NCI-H1694 treated with DMSO at 0.1 percent for 48 hours (cell line): ENCODE measurements around the gene TBC1D3B.
"Not testable (repeated sequence)": the region's sequence is repeated elsewhere in the genome, so short reads cannot be mapped to it uniquely, and the experiment has no call there.

Experiments
- DNase-seq: peaks from one replicate; lab custom pipeline; 2025; lab: John Stamatoyannopoulos, UW

Gene TBC1D3B

DNA sequence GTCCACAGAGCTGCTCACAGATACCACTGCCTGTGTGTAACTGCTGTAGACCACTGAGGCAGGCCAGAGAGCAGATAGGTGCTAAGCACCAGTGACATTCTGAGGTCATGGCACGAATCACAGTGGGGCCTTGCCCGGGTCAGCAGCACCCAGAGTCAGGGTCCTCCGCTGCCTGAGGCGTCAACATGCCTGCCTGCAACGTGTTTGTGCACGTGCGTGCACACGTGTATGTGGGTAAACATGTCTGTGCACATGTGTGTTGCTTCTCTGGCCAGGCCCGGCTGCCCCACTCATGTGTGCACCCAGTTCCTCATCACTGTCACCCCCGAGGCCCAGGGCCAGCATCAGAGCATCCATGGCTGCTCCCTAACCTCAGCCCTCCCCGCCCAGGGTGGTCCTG, at the start of gene TBC1D3B:
TSS of gene TBC1D3B (minus strand) at position 101 of the 400 bp plus-strand sequence. CDS start 1,586 bp downstream, outside the sequence.
- DNase-seq = not testable (repeated sequence)

DNA sequence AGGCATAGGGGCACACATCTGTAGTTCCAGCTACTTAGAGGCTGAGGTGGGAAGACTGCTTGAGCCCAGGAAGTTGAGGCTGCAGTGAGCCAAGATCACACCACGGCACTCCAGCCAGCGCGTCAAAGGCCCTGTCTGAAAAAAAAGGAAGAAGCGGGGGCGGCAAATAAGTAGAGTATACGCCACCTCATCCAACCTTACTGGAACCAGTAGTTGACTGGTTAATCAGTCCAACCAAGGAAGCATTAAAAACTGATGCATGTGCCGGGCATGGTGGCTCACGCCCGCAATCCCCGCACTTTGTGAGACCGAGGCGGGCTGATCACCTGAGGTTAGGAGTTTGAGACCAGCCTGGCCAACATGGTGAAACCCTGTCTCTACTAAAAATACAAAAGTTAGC, 46.5 kb upstream of the TBC1D3B start:
- not testable (repeated sequence) for DNase-seq

- not testable (repeated sequence) for DNase-seq
These were observed 45.2 kb upstream of the TBC1D3B start for GRCh38 chr17:36221581-36222100.

DNA sequence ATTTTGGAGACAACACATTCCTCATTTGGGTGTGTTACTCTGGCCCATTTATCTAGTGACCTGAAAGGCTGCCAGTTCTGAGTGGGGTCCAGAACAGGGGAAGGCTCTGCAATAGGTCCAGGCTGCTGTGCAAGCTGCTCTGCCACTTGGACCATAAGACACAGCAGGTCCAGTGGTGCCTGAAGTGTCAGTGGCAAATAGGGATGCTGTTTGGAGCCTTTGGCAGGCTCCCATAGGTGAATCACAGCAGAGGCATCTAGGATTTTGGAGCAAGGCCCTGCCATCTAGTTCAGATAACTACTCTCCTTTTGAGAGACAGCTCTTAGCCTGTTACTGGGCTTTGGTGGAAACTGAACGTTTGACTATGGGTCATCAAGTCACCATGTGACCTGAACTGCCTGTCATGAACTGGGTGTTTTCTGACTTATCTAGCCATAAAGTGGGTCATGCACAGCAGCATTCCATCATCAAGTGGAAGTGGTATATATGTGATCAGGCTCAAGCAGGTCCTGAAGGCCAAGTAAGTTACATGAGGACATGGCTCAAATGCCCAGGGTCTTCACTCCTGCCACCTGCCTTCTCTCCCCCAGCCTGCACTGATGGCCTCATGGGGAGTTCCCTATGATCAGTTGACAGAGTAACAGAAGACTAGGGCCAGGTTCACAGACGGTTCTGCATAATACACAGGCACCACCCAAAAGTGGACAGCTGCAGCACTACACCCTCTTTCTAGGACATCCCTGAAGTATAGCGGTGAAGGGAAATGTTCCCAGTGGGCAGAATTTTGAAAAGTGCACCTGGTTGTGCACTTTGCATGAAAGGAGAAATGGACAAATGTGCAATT, 44.5 kb upstream of the TBC1D3B start:
- not testable (repeated sequence) for DNase-seq

DNA sequence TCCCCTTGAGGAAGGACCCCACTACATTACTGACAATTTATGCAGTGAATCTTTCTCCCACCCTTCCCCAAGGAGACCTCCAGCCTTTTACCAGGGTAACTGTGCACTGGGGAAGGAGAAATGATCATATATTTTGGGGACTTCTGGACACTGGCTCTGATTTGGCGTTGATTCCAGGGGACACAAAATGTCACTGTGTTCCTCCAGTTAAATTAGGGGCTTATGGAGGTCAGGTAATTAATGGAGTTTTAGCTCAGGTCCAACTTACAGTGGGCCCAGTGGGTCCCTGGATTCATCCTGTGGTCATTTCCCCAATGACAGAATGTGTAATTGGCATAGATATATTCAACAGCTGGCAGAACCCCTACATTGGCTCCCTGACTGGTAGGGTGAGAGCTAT, 43.1 kb upstream of the TBC1D3B start:
- DNase-seq = not testable (repeated sequence)

- not testable (repeated sequence) for DNase-seq
These were observed 39.2 kb upstream of the TBC1D3B start for GRCh38 chr17:36215406-36216308.

DNA sequence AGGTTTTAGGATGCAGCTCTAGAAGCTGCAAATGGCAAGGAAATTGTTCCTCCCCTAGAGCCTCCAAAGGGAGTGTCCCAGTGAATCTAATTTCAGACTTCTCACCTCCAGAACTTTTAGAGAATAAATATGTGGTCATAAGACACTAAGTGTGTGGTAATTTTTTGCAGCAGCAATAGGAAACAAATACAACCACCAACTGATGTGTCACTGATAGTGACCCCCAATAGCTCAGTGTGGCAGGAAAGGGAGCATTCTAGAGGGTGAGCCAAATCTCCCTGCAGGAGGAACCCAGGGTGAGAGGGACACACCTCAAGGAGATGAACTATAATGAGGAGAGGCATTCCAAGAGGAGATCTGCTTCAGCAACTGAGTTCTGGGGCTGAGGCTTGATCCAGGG, 38.5 kb upstream of the TBC1D3B start:
- no peak for DNase-seq

DNA sequence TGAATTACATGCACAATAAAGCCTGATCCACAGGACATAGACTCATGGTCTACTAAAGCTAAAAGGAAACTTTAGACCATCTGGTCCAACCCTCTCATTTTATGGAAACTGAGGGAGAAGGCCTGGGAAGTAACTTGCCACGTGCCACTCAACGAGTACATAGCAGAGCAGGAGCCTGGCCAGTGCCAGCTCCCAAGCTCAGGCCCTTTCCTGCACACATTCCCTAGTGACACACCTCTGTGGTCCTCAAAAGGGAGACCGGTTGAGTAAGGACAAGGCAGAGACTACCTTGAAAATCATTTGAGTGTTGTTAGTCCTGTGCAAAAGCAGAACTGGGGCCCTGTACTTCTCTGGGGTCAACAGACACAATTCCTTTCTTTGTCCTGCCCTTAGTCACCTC, 37.3 kb upstream of the TBC1D3B start:
- DNase-seq = no peak

DNA sequence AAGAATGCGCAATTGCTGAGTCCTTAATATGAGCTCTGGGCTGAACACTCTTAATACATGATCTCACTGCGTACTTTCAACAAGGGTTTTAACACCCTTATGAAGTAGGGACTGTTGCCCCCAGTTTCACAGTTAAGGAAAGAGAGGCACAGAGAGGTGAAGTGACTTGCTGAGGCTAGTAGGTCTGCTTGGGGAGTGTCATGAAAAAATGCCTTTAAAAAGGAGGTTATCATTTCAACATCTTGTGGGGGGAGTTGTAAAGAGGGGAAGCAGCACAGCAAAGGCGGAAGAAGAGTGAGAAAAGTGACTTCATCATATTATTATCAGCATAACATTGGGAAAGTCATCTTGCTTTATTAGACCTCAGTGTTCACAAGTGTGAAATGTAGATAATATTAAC, 36.5 kb upstream of the TBC1D3B start:
- DNase-seq = no peak

DNA sequence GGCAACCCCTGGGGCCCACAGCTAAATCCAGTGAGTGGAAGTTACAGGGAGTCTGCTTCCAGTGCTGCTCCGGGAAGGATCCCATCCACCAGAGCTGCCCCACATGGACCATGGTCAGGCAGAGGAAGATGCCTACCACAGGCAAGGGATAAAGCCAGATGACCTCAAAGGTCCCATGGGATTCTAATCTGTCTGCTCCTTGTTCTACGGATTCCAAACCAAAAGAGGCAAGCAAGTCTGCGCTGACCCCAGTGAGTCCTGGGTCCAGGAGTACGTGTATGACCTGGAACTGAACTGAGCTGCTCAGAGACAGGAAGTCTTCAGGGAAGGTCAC, 35.8 kb upstream of the TBC1D3B start:
- DNase-seq = no peak

- DNase-seq = not testable (repeated sequence)
These were observed 35.2 kb upstream of the TBC1D3B start for GRCh38 chr17:36211484-36212271.

DNA sequence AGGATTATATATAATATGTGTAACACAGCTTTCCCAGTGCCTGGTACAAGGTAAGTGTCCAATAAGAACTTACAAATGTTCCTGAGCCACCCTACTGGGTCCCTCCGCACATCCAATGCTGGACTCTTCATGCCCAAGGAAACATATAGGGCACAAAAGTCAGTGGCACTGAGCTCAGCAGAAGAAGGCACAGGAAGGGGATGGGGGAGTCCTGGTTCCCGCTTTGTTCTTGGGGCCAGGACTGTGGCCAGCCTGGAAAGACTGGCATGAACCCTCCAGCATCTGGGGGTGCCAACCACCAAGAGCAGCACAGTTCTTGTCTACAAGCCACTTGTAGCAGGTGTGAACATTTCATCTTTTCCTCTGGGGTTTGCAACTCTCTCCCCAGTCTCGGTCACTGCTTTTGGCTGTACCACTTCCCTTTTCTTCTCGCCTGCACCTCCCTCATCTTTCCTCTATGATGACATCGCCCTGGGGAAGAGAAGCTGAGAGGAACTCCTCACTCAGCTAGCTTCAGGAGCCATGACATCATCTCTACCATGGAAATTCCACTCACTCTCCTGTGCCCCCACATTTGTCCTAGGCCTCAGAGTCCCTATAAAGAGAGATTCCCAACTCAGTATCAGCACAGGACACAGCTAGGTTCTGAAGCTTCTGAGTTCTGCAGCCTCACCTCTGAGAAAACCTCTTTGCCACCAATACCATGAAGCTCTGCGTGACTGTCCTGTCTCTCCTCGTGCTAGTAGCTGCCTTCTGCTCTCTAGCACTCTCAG, 34.2 kb upstream of the TBC1D3B start, which contains the start of gene CCL4L2:
TSS of gene CCL4L2 (plus strand) at position 625 of the 773 bp plus-strand sequence.
- DNase-seq = not testable (repeated sequence)

- no peak for DNase-seq
These were observed 33.1 kb upstream of the TBC1D3B start for GRCh38 chr17:36209575-36209974.

GRCh38 chr17:36207383-36207782, 30.9 kb upstream of the TBC1D3B start:
- not testable (repeated sequence) for DNase-seq

GRCh38 chr17:36206486-36206821, 30.0 kb upstream of the TBC1D3B start:
- DNase-seq = not testable (repeated sequence)

GRCh38 chr17:36205637-36206485, 29.4 kb upstream of the TBC1D3B start:
- no peak for DNase-seq

GRCh38 chr17:36204724-36205500, 28.5 kb upstream of the TBC1D3B start:
- no peak for DNase-seq

DNA sequence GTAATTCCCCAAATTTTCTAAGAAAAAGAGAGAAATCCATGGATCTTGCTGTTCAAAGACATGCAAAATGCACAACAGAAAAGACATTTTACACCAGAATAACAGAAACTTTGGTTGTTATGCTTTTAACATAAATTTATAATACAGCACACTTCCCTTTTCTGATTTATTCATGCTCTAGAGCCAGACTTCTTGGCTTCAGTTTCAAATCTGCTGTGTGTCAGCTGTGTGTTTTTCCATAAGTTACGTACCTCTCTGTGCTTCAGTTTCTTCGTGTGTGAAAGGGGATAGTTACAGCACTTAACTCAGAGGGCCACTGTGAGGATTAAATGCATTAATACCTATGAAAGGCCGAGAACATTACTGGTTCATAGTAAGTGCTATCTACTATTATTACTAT, 26.9 kb upstream of the TBC1D3B start:
- no peak for DNase-seq

GRCh38 chr17:36201506-36201905, 25.1 kb upstream of the TBC1D3B start:
- DNase-seq = not testable (repeated sequence)
